MCF 10A (cell line): ENCODE measurements around the gene INTS1. TPM values are rescaled to one million over a fixed set of nuclear protein-coding genes. Genes with fewer than 3 reads are reported as not detected.

Source experiments
- BruUV-seq: library from RNA; stranded (reverse); fragments of 400-500 nt; replicated peaks from 2 replicates; lab custom pipeline; 2021; lab: Mats Ljungman, UMichigan
- CTCF ChIA-PET: fragments of 300-600 bp; sonication (Branson Sonifier 250); formaldehyde crosslinking; extraction: SDS; loops from one replicate; lab custom pipeline; 2021; ENCODE audit warnings: antibody characterized with exemption, inconsistent platforms; lab: Yijun Ruan, JAX
- POLR2A ChIA-PET: fragments of 300-600, 350-650 bp; sonication (Branson Sonifier 250); formaldehyde crosslinking; extraction: SDS; loops from one replicate; lab custom pipeline; 2020; ENCODE audit warnings: antibody characterized with exemption, inconsistent platforms; lab: Yijun Ruan, JAX
- DNase-seq: peaks from one replicate; pipeline ENCODE4 v3.0.0-alpha.2; 2018; ENCODE audit not compliant: unreplicated experiment
- H3K27ac Mint-ChIP-seq: one replicate; pipeline ENCODE4 v1.8.0; 2022; ENCODE audit warnings: mild to moderate bottlenecking, low read depth, mixed read lengths; ENCODE audit not compliant: unreplicated experiment
- H3K27me3 Mint-ChIP-seq: one replicate; pipeline ENCODE4 v1.8.0; 2022; ENCODE audit warnings: mixed read lengths; ENCODE audit not compliant: insufficient read depth, unreplicated experiment
- H3K36me3 Mint-ChIP-seq: one replicate; pipeline ENCODE4 v1.8.0; 2022; ENCODE audit warnings: mild to moderate bottlenecking, moderate library complexity, mixed read lengths; ENCODE audit not compliant: insufficient read depth, unreplicated experiment
- H3K4me1 Mint-ChIP-seq: one replicate; pipeline ENCODE4 v1.8.0; 2022; ENCODE audit warnings: mixed read lengths; ENCODE audit not compliant: insufficient read depth, unreplicated experiment
- H3K4me3 Mint-ChIP-seq: one replicate; pipeline ENCODE4 v1.8.0; 2022; ENCODE audit warnings: mild to moderate bottlenecking, moderate library complexity, mixed read lengths; ENCODE audit not compliant: unreplicated experiment
- H3K9me3 Mint-ChIP-seq: one replicate; pipeline ENCODE4 v1.8.0; 2022; ENCODE audit warnings: mixed read lengths; ENCODE audit not compliant: unreplicated experiment
- CTCF ChIP-seq: fragments of 200-600 bp; IDR thresholded peaks from one replicate; pipeline ENCODE4 v1.8.0; 2022; ENCODE audit warnings: antibody characterized with exemption, mild to moderate bottlenecking; ENCODE audit not compliant: unreplicated experiment
- intact Hi-C: fragments of 100-400 bp; cut with micrococcal nuclease; formaldehyde crosslinking; loops from 2 replicates; pipeline ENCODE4 v1.14.1; 2022
- total RNA-seq: library from RNA; stranded (reverse); gene quantifications from 2 replicates; pipeline ENCODE4 v1.2.3, GENCODE V29; 2022

Gene INTS1
- total RNA-seq, 1 experiment from 2014 or later, result 86.3 TPM

GRCh38 chr7:1430056-1430845 lies 73.9 kb downstream of the INTS1 start:
- Mint-ChIP-seq H3K27ac (no peak overlapping the region), H3K4me3 (no peak overlapping the region), H3K27me3 (no peaks in the 10 kb centered on the region), H3K4me1 (peaks cover 6% of the 10 kb centered on the region), H3K36me3 (peaks cover 12% of the 10 kb centered on the region), H3K9me3 (no peaks in the 10 kb centered on the region)
- no peak for DNase-seq
- ChIA-PET POLR2A (no interaction called here), CTCF (interaction anchor here (0.8 to 4.1 kb wide), 3 partner anchors 28 to 237 kb away, joined by 3 to 25 read pairs (median 5); no protein-coding TSS in a partner anchor)
- TF ChIP-seq CTCF, result no peak
- intact Hi-C loops, result loop anchor here (5.0 kb wide), 1 partner anchor 42 kb away; no protein-coding TSS in a partner anchor
- BruUV-seq, result no TSS peak

GRCh38 chr7:1428941-1429501 lies 75.2 kb downstream of the INTS1 start:
- intact Hi-C loops, result no loop called here

GRCh38 chr7:1427064-1427657 lies 77.0 kb downstream of the INTS1 start:
- Mint-ChIP-seq H3K9me3 (no peaks in the 10 kb centered on the region), H3K27ac (no peak overlapping the region), H3K36me3 (no peaks in the 10 kb centered on the region), H3K4me1 (peaks cover under 1% of the 10 kb centered on the region), H3K4me3 (no peak overlapping the region), H3K27me3 (peaks cover 27% of the 10 kb centered on the region)
- no TSS peak for BruUV-seq
- no peak for DNase-seq
- POLR2A ChIA-PET, result no interaction called here
- CTCF ChIA-PET, result interaction anchor here (0.5 to 1.3 kb wide), 3 partner anchors 14 to 32 kb away, joined by 3 to 4 read pairs (median 3); no protein-coding TSS in a partner anchor
- intact Hi-C loops, result no loop called here
- no peak for TF ChIP-seq CTCF

More at GRCh38 chr7:1428941-1429501, 75.2 kb downstream of the INTS1 start:
- Mint-ChIP-seq H3K4me1 (peaks cover 6% of the 10 kb centered on the region), H3K9me3 (no peaks in the 10 kb centered on the region), H3K4me3 (no peak overlapping the region), H3K27ac (no peak overlapping the region), H3K36me3 (peaks cover 6% of the 10 kb centered on the region), H3K27me3 (peaks cover 9% of the 10 kb centered on the region)
- DNase-seq, result no peak
- TF ChIP-seq CTCF, result no peak
- no TSS peak for BruUV-seq
- POLR2A ChIA-PET, result interaction anchor here (0.7 kb wide), 1 partner anchor 111 kb away, joined by 6 read pairs; no protein-coding TSS in a partner anchor
- CTCF ChIA-PET, result interaction anchor here (0.7 kb wide), 1 partner anchor 10 kb away, joined by 3 read pairs; no protein-coding TSS in a partner anchor

- no peaks in the 10 kb centered on the region for H3K9me3 Mint-ChIP-seq
- H3K4me3 Mint-ChIP-seq, result no peak overlapping the region
- ChIA-PET POLR2A (interaction anchor here (0.6 kb wide), 1 partner anchor 32 kb away, joined by 3 read pairs; no protein-coding TSS in a partner anchor), CTCF (interaction anchor here (1.0 to 1.3 kb wide), 2 partner anchors 14 kb away, joined by 3 read pairs; no protein-coding TSS in a partner anchor)
- H3K27me3 Mint-ChIP-seq, result peaks cover 27% of the 10 kb centered on the region
- H3K4me1 Mint-ChIP-seq, result no peaks in the 10 kb centered on the region
- intact Hi-C loops, result no loop called here
- no peak overlapping the region for H3K27ac Mint-ChIP-seq
- no peak for TF ChIP-seq CTCF
- DNase-seq, result no peak
- no peaks in the 10 kb centered on the region for H3K36me3 Mint-ChIP-seq
- BruUV-seq, result no TSS peak
Measured at GRCh38 chr7:1426474-1426873, 77.7 kb downstream of the INTS1 start.
